Duodenal mucosa (tissue), 2 donors: ENCODE measurements around the gene MPPED2.

ENCODE experiments used
- H3K27ac ChIP-seq: one replicate; pipeline ENCODE4 v1.7.0; 2013; ENCODE audit warnings: low read depth, low read length
- H3K27me3 ChIP-seq, 2 donors: one replicate each; pipeline ENCODE4 v1.7.0; 2013; ENCODE audit warnings: low read length in 2 of 2, control low read depth in 1 of 2; ENCODE audit not compliant: insufficient read depth in 2 of 2, control insufficient read depth in 1 of 2
- H3K36me3 ChIP-seq, 2 donors: one replicate each; pipeline ENCODE4 v1.7.0; 2013; ENCODE audit warnings: low read length in 2 of 2, control low read depth in 1 of 2; ENCODE audit not compliant: insufficient read depth in 2 of 2, control insufficient read depth in 1 of 2
- H3K4me1 ChIP-seq, 2 donors: one replicate each; pipeline ENCODE4 v1.7.0; 2013; ENCODE audit warnings: low read length in 2 of 2, control low read depth in 1 of 2; ENCODE audit not compliant: insufficient read depth in 2 of 2, control insufficient read depth in 1 of 2
- H3K4me3 ChIP-seq, 2 donors: one replicate each; pipeline ENCODE4 v1.7.0; 2013; ENCODE audit warnings: low read length in 2 of 2, low read depth in 1 of 2
- H3K9ac ChIP-seq, 2 donors: one replicate each; pipeline ENCODE4 v1.7.0; 2013; ENCODE audit warnings: low read length in 2 of 2, low read depth in 1 of 2
- H3K9me3 ChIP-seq, 2 donors: one replicate each; pipeline ENCODE4 v1.7.0; 2013; ENCODE audit warnings: low read length in 2 of 2, control low read depth in 1 of 2; ENCODE audit not compliant: control insufficient read depth in 1 of 2

Gene MPPED2

GRCh38 chr11:30387891-30388861 is 198.0 kb downstream of the MPPED2 start:
- Histone ChIP-seq H3K4me3 (no peak overlapping the region), H3K9me3 (no peaks in the 10 kb centered on the region), H3K36me3 (no peaks in the 10 kb centered on the region), H3K4me1 (peaks cover 0 to 4% of the 10 kb centered on the region in 2 donors), H3K9ac (no peak overlapping the region), H3K27ac (no peak overlapping the region), H3K27me3 (no peaks in the 10 kb centered on the region)

- H3K27me3 ChIP-seq: no peaks in the 10 kb centered on the region
- H3K27ac ChIP-seq: no peak overlapping the region
- no peaks in the 10 kb centered on the region for H3K9me3 ChIP-seq
- no peaks in the 10 kb centered on the region for H3K36me3 ChIP-seq
- no peak overlapping the region for H3K4me3 ChIP-seq
- H3K9ac ChIP-seq: no peak overlapping the region
- no peaks in the 10 kb centered on the region for H3K4me1 ChIP-seq
These were observed 204.3 kb downstream of the MPPED2 start for GRCh38 chr11:30381879-30382278.

- Histone ChIP-seq H3K4me1 (no peaks in the 10 kb centered on the region), H3K36me3 (no peaks in the 10 kb centered on the region), H3K4me3 (no peak overlapping the region), H3K27ac (no peak overlapping the region), H3K9me3 (no peaks in the 10 kb centered on the region), H3K9ac (no peak overlapping the region), H3K27me3 (no peaks in the 10 kb centered on the region)
These were observed 205.3 kb downstream of the MPPED2 start for GRCh38 chr11:30380846-30381245.

GRCh38 chr11:30377347-30377746 is 208.8 kb downstream of the MPPED2 start:
- no peak overlapping the region for H3K9ac ChIP-seq
- H3K27ac ChIP-seq: no peak overlapping the region
- no peak overlapping the region for H3K4me3 ChIP-seq

GRCh38 chr11:30370164-30370563 is 216.0 kb downstream of the MPPED2 start:
- Histone ChIP-seq H3K36me3 (no peaks in the 10 kb centered on the region), H3K27me3 (no peaks in the 10 kb centered on the region), H3K9ac (no peak overlapping the region), H3K27ac (no peak overlapping the region), H3K4me1 (no peaks in the 10 kb centered on the region), H3K4me3 (no peak overlapping the region), H3K9me3 (no peaks in the 10 kb centered on the region)

More at GRCh38 chr11:30377347-30377746, 208.8 kb downstream of the MPPED2 start:
- H3K4me1 ChIP-seq: no peaks in the 10 kb centered on the region
- no peaks in the 10 kb centered on the region for H3K36me3 ChIP-seq
- H3K9me3 ChIP-seq: no peaks in the 10 kb centered on the region
- no peaks in the 10 kb centered on the region for H3K27me3 ChIP-seq

GRCh38 chr11:30368394-30368793 is 217.8 kb downstream of the MPPED2 start:
- Histone ChIP-seq H3K9ac (no peak overlapping the region), H3K27me3 (no peaks in the 10 kb centered on the region), H3K4me3 (no peak overlapping the region), H3K4me1 (no peaks in the 10 kb centered on the region), H3K9me3 (no peaks in the 10 kb centered on the region), H3K36me3 (no peaks in the 10 kb centered on the region), H3K27ac (no peak overlapping the region)

- no peak overlapping the region for H3K9ac ChIP-seq
- H3K9me3 ChIP-seq: no peaks in the 10 kb centered on the region
- H3K4me1 ChIP-seq: no peaks in the 10 kb centered on the region
- H3K27ac ChIP-seq: no peak overlapping the region
- H3K4me3 ChIP-seq: no peak overlapping the region
- H3K36me3 ChIP-seq: no peaks in the 10 kb centered on the region
- no peaks in the 10 kb centered on the region for H3K27me3 ChIP-seq
These were observed 220.2 kb downstream of the MPPED2 start for GRCh38 chr11:30365793-30366517.

- no peak overlapping the region for H3K27ac ChIP-seq
These were observed 221.2 kb downstream of the MPPED2 start for GRCh38 chr11:30364837-30365482.

GRCh38 chr11:30364139-30364836 is 221.9 kb downstream of the MPPED2 start:
- Histone ChIP-seq H3K9ac (no peak overlapping the region), H3K27me3 (no peaks in the 10 kb centered on the region), H3K9me3 (no peaks in the 10 kb centered on the region), H3K27ac (no peak overlapping the region), H3K4me1 (no peaks in the 10 kb centered on the region), H3K36me3 (no peaks in the 10 kb centered on the region), H3K4me3 (no peak overlapping the region)

More at GRCh38 chr11:30364837-30365482, 221.2 kb downstream of the MPPED2 start:
- no peak overlapping the region for H3K4me3 ChIP-seq
- H3K4me1 ChIP-seq: no peaks in the 10 kb centered on the region
- H3K27me3 ChIP-seq: no peaks in the 10 kb centered on the region
- no peaks in the 10 kb centered on the region for H3K9me3 ChIP-seq
- no peaks in the 10 kb centered on the region for H3K36me3 ChIP-seq
- H3K9ac ChIP-seq: no peak overlapping the region
